CD4-positive, alpha-beta T cell treated with Interleukin-6 at 100 ng/mL for 8 hours (primary cell): ENCODE measurements around the gene PPP1R9A.

Source experiments
- DNase-seq: peaks from one replicate; pipeline ENCODE4 v3.0.0-alpha.2; 2020; ENCODE audit warnings: mixed read lengths, low spot score

Gene PPP1R9A

DNA sequence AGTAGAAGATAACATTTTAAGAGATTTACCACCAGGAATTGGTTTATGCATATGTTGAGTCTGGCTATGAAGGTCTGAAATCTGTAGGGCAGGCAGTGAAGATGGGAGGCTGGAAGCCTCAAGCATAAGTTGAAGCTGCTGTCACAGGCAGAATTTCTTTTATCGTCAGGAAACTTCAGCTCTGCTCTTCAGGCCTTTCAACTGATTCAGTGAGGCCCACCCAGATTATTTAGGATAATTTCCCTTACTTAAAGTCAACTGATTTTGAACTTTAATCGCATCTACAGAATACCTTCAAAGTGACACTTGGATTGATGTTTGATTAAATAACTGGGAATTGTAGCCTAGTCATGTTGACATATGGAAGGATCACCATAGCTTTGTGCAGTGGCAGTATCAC lies 190.5 kb downstream of the PPP1R9A start:
- DNase-seq, result no peak

GRCh38 chr7:95099106-95099505 lies 191.7 kb downstream of the PPP1R9A start:
- no peak for DNase-seq

DNA sequence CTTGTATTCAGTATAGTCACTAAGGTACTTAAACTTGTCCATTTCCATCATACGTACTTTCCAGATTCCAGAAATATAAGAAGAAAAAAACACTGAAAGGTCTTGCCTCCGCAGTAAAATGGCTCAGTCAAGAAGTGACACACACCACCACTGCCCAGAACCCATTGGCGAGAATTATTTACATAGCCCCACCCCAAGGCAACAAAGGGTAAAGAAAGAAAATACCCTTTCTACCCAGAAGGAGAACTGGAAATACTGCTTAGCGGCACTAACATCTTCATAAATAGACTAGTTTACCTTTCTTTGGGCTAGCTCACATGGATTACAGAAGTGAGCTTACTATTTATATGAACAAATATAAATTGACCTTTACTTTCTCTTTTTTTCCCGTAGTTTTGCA lies 194.0 kb downstream of the PPP1R9A start:
- DNase-seq, result no peak

DNA sequence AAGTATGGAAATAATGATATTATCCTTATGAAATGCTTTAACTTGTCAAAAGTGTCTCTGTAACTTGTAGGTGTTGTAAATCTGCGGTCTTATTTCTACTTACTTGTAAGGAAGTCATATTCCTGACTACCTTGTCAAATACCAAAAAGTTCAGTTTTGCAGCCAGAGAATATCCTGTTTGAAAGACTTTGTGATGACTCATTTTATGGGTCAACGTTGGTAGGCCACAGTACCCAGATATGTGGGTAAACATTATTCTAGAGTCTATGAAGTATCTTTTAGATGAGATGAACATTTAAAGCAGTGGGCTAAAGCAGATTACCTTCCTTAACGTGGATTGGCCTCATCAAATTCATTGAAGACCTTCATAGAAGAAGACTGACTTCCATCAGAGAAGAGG lies 195.3 kb downstream of the PPP1R9A start:
- DNase-seq, result no peak

DNA sequence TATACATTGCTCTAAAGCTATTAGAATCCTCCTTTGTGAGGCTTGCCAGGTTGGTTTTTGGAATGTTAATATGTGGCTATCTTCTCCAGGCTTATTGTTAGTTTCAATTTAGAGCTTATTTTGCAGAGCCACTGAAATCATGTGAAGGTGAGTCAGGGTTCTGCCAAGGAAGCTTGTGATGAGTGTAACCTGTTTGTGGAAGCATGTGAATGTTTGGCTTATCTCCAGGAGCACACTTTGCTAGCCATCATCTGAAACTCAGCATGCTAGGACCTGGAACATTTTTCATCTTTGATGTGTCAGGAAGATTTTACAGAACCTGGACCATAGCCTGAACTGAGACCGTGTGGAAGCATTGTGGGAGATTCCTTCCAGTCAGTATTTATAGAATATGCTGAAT lies 197.3 kb downstream of the PPP1R9A start:
- no peak for DNase-seq

DNA sequence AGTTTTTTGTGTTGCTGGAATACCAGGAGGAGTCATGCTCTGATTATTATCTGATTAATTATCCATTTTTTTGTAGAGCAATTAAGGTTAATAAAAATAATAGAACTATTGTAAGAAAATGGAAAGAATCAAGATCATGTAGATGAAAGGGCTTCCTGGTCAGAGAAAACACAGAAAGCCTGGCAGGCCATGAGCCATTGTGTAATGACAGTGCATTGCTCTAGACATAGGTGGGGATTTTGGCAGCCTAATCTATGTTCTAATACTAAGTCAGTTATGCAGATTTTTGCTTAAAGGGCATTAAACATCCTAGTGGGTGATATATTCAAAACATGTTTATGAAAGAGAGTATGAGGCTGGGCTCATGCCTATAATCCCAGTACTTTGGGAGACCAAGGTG lies 198.2 kb downstream of the PPP1R9A start:
- DNase-seq, result no peak

DNA sequence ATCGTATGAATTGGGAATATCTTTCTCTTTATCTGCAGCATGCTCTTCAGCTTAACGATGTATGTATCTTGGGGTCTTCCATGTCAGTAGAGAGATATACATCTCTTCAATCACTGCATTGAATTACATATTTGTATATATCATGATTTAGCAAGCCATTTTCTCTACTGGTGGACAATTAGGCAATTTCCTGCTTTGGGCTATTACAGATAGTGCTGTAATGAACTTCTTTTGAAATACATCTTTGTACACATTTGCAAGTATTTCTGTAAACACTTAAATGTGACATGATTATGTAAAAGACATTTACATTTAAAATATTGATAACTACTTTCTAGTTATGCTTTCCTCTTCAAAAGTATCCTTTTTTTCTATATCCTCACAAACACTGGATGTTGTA lies 199.0 kb downstream of the PPP1R9A start:
- DNase-seq, result no peak

GRCh38 chr7:95110707-95111106 lies 203.3 kb downstream of the PPP1R9A start:
- DNase-seq, result no peak

DNA sequence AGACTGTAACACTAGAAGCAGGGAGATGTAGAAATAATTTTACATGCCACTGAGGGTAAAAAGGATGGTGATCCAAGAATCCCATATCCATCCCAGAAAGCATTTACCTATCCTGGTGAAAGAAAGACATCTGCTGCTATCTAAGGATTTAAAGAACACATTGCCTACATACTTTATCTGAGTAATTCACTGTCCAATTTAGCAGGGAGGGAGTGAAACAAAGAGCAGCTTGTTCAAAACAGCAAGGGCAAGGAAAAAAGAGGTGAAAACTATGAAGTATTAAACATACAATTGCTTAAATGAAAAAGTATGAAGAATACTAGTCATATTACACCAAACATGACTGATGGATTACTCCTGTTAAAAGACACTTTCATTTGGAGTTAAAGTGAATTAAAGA lies 206.2 kb downstream of the PPP1R9A start:
- no peak for DNase-seq

GRCh38 chr7:95126053-95126709 lies 218.8 kb downstream of the PPP1R9A start:
- no peak for DNase-seq

GRCh38 chr7:95132500-95132899 lies 225.1 kb downstream of the PPP1R9A start:
- DNase-seq, result no peak

- DNase-seq, result no peak
These were observed 232.5 kb downstream of the PPP1R9A start for GRCh38 chr7:95139922-95140321.

DNA sequence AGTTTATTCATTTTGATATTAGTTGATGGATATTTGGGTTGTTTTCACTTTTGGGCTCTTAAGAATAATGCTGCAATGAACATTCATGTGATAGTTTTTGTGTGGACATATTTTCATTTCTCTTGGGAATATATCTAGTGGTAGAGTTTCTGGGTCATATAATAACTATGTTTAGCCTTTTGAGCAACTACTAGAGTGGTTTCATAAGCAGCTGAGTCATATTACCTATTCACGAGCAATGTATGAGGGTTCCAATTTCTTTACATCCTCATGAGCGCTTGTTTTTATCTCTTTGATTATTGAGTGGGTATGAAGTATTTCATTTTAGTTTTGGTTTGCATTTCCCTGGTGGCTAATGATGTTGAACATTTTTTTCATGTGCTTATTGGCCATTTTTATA lies 234.4 kb downstream of the PPP1R9A start:
- DNase-seq, result no peak

DNA sequence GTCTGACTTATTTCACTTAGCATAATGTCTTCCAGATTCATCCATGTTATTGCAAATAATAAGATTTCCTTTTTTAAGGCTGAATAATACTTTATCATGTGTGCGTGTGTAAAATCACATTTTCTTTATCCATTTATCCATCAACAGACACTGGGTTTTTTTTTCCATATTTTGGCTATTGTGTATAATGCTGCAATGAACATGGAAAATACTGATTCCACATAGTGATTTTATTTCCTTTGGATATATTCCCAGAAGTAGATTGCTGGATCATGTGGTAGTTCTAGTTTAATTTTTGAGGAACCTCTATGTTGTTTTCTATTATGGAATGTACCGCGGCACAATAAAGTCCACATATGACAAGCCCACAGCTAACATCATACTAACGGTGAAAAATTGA lies 236.9 kb downstream of the PPP1R9A start:
- DNase-seq, result no peak

DNA sequence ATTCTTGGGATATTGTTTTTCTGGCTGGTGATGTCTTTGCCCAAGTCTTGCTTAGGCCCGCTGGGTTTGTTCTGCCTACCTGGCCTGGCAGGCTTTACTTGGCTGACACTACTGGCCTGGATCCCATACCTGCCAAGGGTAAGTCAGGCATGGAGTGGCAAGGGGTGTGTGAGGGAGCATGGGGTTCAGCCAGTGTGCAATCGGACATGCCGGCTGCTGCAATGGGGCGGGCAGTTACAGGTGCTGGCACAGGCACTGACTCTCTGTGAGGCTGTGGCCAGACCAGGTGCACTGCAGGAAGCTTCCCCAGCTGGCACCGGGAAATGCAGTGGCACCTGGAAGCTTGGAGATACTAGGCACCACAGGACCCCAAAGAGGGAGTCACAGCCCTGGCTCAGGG lies 248.6 kb downstream of the PPP1R9A start:
- no peak for DNase-seq

GRCh38 chr7:95157381-95157780 lies 250.0 kb downstream of the PPP1R9A start:
- no peak for DNase-seq

- DNase-seq, result no peak
These were observed 262.3 kb downstream of the PPP1R9A start for GRCh38 chr7:95169678-95170077.

GRCh38 chr7:95172420-95172819 lies 265.0 kb downstream of the PPP1R9A start:
- DNase-seq, result no peak

DNA sequence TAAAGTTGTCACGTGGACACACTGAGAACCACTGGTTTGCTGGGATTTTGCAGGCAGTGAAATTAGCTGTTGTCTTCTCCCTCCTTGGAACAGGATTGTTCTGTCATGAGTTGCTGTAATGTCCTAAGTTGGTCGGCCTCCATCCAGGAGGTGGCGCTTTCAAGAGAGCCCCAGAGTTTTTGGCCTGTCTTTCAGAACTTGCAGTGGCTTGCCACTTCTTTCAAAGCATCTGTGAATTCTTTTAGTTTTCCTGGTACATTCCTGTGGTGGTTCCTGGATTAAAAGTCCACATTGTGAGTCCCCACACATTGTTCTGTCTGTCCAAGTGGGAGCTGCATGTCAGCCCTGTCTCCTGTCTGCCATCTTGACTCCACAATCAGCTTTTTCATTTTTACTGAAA lies 283.1 kb downstream of the PPP1R9A start:
- no peak for DNase-seq

DNA sequence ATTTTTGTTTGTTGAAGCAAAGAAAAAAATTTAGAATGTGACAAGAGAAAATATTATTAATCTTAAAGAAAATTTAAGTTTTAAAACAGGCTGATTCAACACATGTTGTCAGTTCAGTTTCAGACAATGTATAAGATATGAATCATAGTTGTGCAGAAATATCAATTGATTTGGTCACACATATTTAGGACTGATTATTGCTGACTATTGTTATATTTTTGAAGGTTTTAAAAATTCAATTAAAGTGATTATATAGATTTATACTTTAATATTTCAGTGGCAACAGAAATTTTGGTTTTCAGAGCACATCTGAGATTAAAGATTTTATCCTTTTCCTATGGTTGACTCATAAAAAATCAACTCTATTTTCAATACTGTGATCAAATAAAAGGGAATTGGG lies 284.4 kb downstream of the PPP1R9A start:
- no peak for DNase-seq

GRCh38 chr7:95198863-95199262 lies 291.5 kb downstream of the PPP1R9A start:
- no peak for DNase-seq

GRCh38 chr7:95199779-95200558 lies 292.6 kb downstream of the PPP1R9A start:
- no peak for DNase-seq

DNA sequence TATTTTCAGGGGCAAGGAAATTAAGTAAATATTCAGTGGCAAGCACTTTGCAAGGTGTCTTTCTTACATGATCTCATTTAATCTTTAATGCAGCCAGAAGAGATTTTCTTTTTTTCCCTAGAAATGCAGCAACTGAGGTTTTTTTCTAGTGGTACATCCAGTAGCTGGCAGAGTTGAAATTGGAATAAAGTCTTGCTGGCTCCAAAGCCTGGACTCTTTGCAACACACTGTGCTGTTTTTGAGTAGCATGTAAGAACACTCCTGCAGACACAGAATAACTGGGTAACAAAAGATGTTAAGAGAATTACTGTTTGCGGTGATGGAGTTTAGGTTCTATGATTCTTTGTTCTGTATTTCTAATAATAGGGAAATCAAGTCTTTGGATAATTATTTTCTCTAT lies 293.3 kb downstream of the PPP1R9A start:
- no peak for DNase-seq

- DNase-seq, result no peak
These were observed 294.3 kb downstream of the PPP1R9A start for GRCh38 chr7:95201727-95202126.
